ENCODE measurements around the gene DLG2. TPM values are rescaled to one million over a fixed set of nuclear protein-coding genes. Genes with fewer than 3 reads are reported as not detected.
A peak's percentile ranks its signal among the peaks of the same experiment; 100 is the strongest.
"Not testable (repeated sequence)": the region's sequence is repeated elsewhere in the genome, so short reads cannot be mapped to it uniquely, and the experiment has no call there.

The DLG2 gene
- total RNA-seq, 1 donor from 2014 or later = 0.18 TPM

DNA sequence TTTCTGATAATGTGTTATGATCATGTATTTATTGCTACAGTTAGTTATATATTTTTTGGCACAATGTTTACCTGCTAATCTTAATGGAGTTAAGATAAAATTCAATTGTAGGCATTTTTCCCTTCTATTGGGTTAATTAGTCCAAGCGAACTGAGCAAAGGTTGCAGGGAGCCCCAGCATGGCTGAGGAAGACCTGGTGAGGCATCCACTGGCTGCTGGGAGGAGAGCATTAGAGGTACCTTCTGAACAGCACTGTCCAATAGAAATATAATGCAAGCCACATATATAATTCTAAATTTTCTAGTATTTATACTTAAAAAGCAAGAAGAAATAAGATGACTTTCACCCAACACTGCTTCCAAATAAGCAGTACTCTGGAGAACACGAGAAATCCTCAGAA, 19.9 kb upstream of the DLG2 start:
- DNase-seq (ENCODE audit: extremely low read depth, low read depth, low spot score) = no peak

DNA sequence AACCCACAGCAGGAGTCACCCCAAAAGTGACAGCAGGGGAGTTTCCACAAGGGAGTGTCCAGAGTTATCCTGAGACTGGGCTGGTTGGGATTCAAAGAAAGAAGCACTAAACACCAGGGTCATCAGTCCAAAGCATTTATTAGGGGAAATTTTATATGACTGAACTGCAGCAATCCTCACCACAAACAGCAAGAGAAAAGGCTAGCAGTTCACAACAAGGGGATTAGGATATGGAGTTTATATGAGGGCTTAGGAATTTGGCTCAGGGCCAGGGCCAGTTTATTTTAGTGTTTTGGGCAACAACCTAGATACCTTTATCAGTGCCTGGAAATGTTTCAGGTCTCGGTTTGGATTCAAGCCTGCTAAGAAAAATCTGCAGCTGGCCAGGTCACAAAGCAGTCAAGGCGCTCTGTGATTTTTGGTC, 16.1 kb upstream of the DLG2 start:
- DNase-seq (ENCODE audit: extremely low read depth, low read depth, low spot score) = no peak

DNA sequence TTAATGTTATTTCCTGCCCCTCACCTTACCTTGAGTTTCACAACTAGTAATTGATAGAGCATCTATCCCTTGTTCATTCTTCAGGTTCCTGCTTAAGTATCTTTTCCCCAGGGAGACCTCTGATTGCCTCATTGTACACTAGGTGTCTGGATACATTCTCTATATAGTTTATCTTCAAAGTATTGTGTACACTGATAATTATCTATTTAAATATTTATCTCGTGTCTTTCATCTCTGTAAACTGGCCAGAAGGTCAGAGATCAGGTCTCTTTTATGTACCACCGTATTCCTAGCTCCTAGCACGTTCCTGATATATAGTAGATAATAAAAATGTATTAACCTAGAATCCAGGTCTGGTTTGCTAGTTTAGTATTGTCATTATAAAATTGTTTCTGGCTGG, 7.6 kb upstream of the DLG2 start:
- no peak for DNase-seq (ENCODE audit: extremely low read depth, low read depth, low spot score)

GRCh38 chr11:85628771-85629341, 1.7 kb upstream of the DLG2 start:
- DNase-seq (ENCODE audit: extremely low read depth, low read depth, low spot score) = no peak

DNA sequence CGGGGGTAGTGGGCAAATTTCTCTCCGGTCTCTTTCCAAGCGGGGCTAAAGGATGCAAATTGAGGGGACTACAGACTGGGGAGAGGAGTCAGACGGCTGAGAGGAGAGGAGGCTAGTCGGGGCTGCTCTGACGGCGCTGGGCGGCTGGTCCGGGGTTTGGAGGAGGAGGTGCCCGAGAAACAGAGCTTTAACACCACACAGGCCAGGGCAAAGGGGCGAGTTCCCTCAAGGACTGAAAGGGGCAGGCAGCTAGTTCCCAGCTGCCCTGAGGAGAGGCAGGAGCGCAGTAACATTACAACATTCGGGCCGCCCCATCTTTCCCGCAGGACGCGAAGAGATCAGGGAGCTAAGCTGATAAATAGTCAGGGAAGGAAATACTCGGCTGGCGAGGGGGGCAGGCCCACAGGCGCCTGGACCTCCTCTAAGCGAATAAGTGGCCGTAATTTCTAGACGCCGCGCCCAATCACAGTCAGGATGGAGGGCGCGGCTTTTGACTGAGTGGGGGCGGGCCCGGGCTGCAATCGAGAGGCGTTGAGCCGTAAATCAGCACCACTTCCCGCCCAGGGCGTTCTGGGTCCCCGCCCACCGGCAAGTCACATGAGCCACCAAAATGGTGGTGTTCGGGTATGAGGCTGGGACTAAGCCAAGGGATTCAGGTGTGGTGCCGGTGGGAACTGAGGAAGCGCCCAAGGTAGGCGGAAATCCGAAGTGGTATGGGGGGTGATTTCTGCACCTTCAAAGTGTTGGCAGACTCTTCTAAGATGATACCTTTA, 1.0 kb upstream of the DLG2 start, which contains the start of gene TMEM126B:
Gene TMEM126B (plus strand): TSS at position 596 of the 773 bp plus-strand sequence. CDS start 15 bp downstream, at position 611.
- peak; percentile 56 for DNase-seq (ENCODE audit: extremely low read depth, low read depth, low spot score)

GRCh38 chr11:85626496-85626895, 648 bp downstream of the DLG2 start:
- DNase-seq (ENCODE audit: extremely low read depth, low read depth, low spot score) = no peak

- no peak for DNase-seq (ENCODE audit: extremely low read depth, low read depth, low spot score)
Observed at GRCh38 chr11:85620256-85620655, 6.9 kb downstream of the DLG2 start.

- DNase-seq (ENCODE audit: extremely low read depth, low read depth, low spot score) = no peak
Observed at GRCh38 chr11:85619499-85619898, 7.6 kb downstream of the DLG2 start.

- not testable (repeated sequence) for DNase-seq (ENCODE audit: extremely low read depth, low read depth, low spot score)
Observed at GRCh38 chr11:85611643-85612042, 15.5 kb downstream of the DLG2 start.

DNA sequence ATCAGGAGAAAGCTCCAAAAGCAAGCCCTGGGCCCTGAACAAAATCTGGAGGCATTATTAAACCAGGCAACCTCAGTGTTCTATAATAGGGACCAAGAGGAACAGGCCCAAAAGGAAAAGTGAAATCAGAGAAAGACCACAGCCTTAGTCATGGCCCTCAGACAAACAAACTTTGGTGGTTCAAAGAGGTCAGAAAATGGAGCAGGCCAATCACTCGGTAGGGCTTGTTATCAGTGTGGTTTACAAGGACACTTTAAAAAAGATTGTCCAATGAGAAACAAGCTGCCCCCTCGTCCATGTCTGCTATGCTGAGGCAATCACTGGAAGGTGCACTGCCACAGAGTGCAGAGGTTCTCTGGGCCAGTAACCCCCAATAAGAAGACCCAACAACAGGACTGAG, 17.9 kb downstream of the DLG2 start:
- not testable (repeated sequence) for DNase-seq (ENCODE audit: extremely low read depth, low read depth, low spot score)

GRCh38 chr11:85608621-85609020, 18.5 kb downstream of the DLG2 start:
- DNase-seq (ENCODE audit: extremely low read depth, low read depth, low spot score) = not testable (repeated sequence)

DNA sequence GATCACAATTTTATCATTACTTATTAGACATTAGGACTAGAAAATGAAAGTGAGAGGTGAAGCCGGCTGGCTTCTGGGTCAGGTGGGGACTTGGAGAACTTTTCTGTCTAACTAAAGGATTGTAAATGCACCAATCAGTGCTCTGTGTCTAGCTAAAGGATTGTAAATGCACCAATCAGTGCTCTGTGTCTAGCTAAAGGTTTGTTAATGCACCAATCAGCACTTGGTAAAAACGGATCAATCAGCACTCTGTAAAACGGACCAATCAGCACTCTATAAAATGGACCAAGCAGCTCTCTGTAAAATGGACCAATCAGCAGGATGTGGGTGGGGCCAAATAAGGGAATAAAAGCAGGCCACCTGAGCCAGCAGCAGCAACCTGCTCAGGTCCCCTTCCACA, 20.9 kb downstream of the DLG2 start:
- not testable (repeated sequence) for DNase-seq (ENCODE audit: extremely low read depth, low read depth, low spot score)

DNA sequence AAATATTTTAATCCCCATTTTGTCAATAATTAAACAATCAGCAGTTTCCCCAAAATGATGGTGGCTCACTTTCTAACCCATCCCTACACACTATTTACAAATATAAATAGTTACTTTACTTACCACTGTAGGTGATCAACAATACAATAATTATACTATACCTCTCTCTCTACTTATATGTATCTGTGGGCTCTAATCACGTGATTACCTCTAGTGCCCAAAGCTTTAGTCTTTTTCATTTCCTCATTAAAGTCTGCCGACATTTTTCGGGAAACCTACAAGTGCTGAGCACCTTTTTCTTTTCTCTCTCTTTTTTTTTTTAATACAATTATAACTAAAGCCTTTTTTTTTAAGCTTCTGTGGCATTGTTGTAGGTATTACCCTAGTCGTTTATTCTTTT, 23.9 kb downstream of the DLG2 start:
- DNase-seq (ENCODE audit: extremely low read depth, low read depth, low spot score) = no peak

DNA sequence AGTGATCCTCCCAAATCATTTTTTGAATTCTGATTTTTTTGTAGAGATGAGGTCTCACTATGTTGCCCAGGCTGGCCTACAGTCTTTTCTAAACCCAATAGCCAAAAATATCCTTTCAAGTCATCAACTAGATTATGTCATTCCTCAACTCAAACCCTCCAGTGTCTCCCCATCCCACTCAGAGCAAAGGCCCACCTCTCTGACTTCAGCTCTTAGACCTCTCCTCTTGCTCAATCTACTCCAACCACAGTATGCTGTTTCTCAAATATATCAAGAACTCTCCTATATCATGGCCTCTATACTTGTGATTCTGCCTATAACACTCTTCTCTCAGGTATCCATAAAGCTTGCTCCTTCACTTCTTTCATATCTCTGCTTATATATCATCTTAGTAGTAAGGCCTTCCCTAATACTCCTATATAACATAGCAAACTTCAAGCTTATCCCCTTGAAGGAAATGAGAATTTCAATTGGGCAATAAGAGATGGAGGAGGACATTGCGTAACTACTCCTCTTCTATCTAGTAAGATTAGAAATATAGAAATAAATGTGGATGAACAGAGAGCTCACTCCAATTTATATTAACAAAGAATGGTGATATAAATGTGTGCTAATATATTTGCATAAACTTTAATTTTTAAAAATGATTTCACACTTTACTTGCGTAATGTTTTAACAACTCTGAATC, 24.5 kb downstream of the DLG2 start:
- no peak for DNase-seq (ENCODE audit: extremely low read depth, low read depth, low spot score)

DNA sequence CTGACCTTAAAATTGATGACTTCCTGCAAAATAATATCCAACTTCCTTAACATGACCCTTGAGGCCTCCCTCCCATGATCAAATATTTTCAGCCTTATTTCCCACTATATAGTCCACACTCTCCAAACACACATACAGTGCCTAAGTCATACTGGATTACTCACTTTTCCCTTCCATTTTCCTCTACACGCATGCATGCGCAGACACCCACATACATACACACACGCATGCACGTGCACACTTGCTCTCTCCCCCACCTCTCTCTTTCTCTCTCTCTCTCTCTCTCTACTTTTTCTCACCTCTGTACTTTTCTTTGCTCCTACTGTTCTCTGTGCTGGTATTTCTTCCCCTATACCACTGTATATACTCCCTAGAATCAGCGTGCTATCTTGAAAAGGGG, 28.1 kb downstream of the DLG2 start:
- no peak for DNase-seq (ENCODE audit: extremely low read depth, low read depth, low spot score)

DNA sequence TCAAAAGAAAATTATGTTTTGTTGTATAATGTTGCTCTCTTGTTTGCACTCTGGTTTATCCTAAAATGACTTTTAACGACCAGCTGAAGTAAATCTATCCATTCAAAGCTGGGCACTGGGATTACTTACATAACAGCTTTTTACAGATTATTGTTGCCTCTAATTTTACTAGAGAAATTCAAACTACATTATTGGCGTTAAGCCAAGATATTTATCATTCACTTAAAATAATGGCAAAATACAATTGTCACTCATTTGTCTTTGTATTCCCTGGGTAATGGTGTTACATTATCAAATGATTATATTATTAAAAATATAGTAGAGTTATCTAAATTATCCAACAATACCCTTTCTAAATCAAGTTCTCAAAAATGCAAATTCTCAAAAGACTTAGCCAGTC, 30.3 kb downstream of the DLG2 start:
- DNase-seq (ENCODE audit: extremely low read depth, low read depth, low spot score) = no peak

GRCh38 chr11:85595285-85595884, 31.8 kb downstream of the DLG2 start:
- peak; percentile 29 for DNase-seq (ENCODE audit: extremely low read depth, low read depth, low spot score)

DNA sequence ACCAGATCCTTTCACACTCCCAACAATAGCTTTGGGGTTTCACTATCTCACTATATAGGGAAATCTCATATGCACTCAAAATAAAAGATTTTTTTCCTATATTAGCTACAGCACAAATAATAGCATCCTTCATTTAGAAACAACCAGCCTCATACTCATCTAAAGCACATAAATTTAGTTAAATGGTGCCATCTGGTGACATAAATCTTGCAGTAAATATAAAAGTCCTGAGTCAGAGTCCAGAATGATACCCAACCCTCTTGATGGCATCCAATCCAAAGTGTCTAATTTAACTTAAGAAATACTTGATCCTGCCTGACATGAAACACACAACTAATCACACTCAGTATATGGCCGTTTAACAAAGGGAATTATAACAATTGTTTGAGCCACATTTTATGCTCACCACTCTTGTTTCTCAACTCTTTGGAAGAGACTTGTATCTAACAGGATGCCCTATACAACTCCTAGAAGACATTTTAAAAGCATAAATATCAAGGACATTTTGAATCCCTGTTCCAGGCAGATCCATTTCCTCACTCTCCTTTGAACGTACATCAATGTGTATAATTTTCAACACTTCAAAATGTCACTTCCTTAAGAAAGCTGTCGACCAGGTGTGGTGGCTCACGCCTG, 36.2 kb downstream of the DLG2 start:
- DNase-seq (ENCODE audit: extremely low read depth, low read depth, low spot score) = peak; percentile 4

DNA sequence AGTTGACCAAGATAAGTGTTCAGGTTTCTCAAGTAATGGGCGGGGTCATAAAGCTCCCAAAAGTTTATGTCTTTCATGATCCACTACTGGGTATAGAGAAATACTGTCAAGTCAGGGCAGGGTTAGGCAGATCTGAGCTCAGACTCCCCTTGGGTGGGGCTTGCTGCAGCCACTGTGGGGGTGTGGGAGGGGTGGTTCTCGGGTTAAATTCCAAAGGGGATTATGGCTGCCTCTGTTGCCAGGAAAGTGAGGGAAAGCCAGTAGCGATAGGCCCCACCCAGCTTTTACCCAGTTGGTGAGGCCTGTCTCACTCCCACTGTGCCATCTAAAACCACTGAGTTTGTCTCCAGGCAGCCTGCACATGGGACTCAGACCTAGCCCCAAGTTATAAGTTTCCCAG, 37.8 kb downstream of the DLG2 start:
- DNase-seq (ENCODE audit: extremely low read depth, low read depth, low spot score) = no peak

DNA sequence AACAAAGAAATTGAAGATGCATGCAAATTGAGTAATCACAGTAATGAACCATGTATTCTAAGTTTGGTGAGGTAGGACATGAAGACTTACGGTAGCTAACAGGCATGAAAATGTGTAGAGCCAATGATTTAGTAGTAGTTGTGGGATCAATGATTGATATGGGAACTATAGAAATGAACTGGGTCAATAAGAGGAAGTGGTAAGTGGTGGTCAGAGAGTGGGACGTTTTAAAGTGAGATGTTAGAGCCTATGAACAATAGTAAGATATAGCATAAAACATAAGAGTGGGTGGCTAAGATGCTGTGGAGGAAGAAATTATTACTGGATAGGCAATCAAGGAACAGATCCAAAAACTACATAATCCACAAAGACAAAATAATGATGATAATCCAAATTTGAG, 45.0 kb downstream of the DLG2 start:
- DNase-seq (ENCODE audit: extremely low read depth, low read depth, low spot score) = no peak

- no peak for DNase-seq (ENCODE audit: extremely low read depth, low read depth, low spot score)
Observed at GRCh38 chr11:85575388-85575787, 51.8 kb downstream of the DLG2 start.

Measured in glomerular endothelial cell (primary cell).